ENCODE data around the gene SUSD6.
A peak's percentile ranks its signal among the peaks of the same experiment; 100 is the strongest.

SUSD6 gene, protein sequence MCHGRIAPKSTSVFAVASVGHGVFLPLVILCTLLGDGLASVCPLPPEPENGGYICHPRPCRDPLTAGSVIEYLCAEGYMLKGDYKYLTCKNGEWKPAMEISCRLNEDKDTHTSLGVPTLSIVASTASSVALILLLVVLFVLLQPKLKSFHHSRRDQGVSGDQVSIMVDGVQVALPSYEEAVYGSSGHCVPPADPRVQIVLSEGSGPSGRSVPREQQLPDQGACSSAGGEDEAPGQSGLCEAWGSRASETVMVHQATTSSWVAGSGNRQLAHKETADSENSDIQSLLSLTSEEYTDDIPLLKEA

DNA sequence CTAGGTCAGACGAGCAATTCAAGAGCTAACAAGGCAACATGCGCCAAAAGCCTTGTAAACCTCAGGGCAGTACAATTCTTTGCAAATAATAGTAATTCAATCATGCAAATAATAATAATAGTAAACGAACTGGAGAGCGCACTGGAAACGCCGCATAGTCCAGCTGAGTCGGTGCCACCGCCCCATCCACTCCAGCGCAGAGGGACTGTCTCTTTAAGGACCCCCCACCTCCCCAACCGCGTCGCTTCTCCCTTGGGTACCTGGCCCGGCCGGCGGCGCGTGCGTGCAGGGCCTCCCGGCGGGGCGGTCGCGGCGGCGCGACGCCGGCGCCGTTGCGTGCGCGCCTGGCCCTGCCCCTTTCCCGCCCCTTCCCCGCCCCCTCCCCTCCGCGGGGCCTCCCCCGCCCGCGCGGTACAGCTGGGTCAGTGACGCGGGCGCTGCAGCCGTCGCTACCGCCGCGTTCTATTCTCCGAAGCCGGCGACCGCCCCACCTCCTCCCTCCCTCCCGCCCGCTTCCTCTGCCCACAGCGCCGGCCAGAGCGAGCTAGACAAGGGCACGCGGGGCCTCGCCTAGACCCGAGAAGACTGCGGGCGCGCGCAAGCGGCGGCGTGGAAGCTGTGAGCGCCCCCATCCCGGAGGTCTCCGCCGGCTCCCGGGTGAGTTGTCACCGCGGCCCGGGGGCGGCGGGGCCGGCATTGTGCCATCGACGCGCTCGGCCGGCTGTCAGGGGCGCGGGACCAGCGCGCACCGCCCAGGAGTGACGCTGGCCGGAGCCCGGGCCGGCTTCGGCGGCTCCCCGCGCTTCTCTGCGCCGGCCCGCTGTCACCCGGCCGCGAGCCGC, at the start of gene SUSD6:
Gene SUSD6 (plus strand): TSS at position 425 of the 842 bp plus-strand sequence. CDS start 46,997 bp downstream, outside the sequence.
- peak; percentile 89 for DNase-seq (ENCODE audit: low read depth)

DNA sequence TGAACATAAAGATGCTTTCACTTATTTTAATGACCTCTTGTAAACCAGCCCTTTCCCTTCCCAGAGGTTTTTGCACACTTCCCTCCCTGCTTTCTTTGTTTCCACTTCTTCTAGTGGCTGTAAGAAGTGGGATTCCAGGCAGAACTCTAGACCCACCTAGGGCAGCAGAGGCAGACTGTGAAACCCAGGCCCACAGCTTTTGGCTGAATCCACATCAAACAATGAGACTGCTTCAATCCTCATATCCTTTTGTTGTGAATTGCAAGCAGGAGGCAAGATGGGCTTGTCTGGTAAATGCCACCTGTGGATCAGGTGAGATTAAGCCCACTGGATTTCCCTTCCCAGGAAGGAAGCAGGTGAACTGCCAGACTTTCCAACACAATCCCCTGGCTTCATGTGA, 49.5 kb upstream of the SUSD6 start:
- no peak for DNase-seq (ENCODE audit: low read depth)

DNA sequence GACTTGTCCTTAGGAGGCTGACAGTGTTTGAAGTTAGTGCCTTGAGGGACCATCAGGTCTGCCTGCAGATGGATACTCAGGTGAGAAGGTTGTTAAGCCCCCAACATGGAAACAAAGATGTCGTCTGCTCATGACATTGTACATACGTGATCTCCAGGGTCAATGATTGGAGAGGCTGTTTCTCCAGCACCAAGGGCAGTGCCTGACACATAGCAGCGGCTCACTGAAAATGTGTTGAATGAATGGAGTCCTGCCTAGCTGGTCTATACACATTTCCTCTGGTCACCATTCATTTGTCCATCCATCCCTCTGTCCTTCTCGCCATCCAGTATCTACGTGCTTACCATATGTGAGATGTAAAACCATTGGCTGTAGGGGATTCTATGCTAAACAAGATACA, 43.8 kb upstream of the SUSD6 start:
- no peak for DNase-seq (ENCODE audit: low read depth)

DNA sequence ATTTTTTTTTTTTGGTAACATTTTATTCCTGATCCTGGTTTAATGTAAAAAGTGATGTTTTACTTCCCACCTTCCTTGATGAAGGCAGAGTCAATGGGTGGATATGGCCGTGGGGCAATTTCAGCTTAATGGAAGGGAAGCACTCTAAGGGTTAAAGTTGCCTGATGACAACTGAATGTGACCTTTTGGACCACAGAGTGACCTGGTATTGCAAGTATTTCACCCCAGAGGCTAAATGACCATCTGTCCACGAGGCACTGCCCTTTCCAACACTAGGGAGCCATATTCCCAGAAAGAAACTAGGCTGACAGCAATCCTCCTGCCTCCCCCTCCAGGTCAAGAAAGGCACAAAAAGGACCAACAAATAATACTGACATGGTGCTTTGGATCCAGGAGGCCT, 41.5 kb upstream of the SUSD6 start:
- no peak for DNase-seq (ENCODE audit: low read depth)

DNA sequence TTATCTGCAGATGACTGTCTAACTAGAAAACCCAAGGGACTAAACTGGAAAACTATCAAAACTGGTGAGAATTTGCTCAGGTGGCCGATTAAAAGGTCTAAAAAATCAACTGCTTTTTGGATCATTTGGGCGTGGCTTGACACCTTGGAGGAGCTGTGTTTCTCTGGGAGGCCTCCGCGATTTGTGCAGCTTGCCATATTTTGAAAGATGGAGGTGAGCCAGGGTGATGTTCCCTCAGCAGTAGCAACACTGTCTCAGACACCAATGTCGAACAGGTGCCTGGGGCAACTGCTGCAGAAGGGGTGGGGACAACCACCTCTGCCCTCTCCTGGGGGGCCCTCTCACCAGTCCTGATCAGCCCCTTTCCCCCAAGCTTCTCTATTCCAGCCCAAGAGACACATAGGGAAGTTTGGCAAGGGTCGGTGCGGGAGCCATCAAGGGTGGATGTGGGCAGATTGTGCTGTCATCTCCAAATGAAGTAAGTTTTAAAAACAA, 40.5 kb upstream of the SUSD6 start:
- no peak for DNase-seq (ENCODE audit: low read depth)

DNA sequence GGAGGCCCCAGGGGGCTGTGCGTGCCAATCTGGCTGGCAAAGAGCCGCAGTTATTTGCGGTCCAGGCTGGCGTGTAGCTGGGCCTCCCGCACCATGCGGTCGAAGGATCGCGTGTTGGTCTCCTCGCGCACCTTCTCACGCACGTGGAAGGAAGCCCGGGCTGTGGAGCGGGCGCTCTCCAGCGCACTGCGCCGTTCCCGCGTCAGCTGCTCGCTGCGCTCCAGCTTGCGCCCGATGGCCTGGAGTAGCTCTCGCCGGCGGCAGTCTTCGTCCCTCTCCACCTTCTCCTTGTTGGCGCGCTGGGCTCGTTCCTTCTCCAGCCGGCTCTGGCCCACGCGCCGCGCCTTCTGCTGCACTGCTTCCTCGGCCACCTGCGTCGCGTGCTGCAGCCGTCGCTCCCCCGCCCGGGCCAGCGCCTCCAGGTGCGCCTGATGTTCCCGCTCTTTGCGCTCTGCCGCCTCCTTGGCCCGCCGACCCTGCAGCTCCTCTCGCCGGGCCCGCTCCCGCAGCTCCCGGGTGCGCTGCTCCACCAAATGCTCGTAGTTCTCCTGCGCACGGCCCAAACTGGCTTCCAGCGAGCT, 39.9 kb upstream of the SUSD6 start:
- no peak for DNase-seq (ENCODE audit: low read depth)

DNA sequence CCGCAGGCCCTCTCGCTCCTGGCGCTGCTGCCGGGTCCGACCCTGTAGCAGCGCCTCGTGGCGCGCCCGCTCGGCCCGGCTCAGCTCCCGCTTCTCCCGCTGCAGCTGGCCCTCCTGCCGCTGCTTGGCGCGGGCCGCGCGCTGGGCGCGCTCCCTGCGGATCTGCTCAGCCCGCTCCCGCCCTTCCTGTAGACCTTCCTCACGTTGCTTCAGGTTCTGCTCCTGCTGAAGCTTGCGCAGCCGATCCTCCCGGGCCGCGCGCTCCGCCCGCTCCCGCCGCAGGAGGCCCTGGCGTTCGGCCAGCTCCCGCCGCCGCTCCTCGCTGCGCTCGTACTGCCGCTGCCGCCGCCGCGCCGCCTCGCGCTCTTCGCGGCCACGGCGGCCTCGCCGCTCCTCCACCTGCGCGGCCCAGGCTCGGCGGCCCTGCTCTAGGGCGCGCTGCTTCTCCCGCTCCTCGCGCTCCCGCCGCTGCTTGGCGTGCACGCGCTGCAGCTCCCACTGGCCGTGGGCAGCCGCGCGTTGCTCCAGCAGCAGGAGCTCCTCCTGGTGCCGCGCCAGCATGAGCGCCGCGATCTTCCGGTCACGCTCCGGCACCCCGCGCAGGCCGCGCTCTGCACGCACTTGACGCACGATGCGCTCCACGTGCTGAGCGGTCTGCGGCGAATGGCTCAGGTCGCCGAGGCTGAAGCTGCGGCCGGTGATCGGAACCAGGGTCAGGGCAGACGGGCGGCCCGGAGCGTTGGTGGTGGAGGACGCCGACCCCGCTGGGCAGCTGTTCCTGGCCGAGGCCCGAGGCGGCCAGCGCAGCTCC, 39.2 kb upstream of the SUSD6 start:
- DNase-seq (ENCODE audit: low read depth): no peak

DNA sequence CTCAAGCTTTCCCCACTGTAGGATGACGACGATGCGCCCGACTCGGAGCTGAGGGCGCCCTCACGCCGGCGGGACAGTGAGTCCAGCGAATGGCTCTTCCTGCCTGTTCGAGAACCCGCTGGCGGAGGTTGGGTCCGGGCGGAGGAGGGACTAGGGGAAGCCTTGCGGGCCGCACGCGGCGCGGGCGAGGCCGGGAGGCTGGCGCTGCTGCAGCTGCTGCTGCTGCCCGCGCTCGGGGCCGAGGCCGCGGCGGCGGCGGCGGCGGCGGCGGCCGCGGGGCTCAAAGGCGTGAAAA, 38.6 kb upstream of the SUSD6 start:
- DNase-seq (ENCODE audit: low read depth): no peak

DNA sequence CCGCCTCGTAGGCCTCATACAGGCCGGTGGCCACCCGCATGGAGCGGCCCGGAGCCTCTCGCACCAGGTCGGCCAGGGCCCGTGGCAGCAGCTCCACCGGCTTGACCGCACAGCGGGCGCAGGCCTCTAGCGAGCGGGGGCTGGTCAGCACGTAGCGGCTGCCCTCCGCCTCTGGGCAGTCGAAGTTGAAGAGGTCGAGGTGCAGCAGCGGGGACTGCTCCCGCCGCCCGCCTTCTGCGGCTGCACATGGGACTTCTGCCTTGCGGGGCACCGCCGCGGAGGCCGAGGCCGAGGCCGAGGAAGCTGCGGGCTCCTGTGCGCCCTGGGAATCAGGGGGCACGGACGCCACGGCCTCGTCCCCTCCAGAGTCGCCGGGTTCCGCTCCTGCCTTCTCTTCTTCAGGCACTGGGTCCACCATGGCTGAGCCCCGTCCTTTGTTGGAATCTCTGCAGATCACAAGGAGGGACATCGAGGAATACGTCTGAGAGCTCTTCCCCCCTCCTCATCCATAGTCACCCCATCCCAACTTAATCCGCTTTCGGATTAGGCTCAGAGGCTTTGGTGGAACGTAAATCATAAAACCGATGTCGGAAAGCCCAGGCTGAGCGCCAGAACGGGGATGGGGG, 38.1 kb upstream of the SUSD6 start:
- no peak for DNase-seq (ENCODE audit: low read depth)

DNA sequence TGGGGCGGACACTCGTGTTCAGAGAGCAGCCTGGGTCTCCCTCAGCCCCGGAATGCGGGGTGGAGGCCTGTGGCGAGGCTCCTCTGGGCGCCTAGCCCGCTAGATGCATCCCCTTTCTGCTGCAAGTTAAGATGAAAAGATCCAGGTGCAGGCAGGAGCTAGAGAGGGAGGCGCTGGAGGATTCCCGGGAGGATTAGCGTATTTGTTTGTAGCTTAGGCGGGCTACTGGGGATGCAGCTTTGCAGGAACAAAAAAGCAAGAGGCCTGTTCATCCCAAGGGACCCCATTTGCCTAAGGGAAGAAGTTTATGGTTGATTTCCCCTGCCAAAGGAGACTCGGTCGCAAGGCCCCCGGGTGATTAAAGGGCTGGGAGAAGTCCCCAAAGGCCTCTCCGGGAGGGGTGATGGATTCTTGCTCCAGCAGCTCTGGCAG, 37.5 kb upstream of the SUSD6 start:
- DNase-seq (ENCODE audit: low read depth): no peak

DNA sequence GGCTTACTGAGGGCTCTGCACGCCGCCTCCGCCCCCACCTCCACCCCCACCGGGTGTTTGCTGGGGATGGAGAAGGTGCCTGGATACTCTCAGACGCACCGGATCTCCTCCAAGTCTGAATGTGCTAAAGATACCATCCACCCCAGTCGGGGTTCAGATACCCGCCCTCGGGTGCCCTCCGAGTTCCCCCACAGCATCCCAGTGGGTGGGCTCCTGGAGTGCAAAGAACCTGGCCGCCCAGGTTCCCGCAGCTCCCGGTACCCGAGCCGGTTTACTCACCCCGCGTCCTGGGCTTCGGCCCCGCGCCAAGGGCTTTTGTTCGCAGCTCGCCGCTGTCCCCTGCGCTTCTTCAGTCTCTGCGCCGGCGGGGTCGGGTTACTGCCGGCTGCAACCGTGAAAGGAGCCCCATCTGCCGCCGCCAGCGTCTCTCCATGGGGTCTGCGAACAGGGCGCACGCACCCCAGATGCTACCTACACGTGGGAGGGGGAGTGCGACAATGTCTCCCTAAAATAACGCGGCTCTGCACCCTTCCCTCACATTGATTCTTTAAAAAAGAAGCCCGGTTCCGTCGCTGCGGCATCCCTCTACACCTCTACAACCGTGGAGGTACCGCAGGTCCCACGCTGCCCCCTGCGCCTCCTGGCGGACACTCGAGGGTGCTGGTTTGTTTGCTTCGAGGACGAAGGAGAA, 37.0 kb upstream of the SUSD6 start, which contains the start of gene CCDC177:
Gene CCDC177 (minus strand): TSS at position 609 of the 691 bp plus-strand sequence. CDS start 1,249 bp downstream, outside the sequence.
- DNase-seq (ENCODE audit: low read depth): peak; percentile 72

DNA sequence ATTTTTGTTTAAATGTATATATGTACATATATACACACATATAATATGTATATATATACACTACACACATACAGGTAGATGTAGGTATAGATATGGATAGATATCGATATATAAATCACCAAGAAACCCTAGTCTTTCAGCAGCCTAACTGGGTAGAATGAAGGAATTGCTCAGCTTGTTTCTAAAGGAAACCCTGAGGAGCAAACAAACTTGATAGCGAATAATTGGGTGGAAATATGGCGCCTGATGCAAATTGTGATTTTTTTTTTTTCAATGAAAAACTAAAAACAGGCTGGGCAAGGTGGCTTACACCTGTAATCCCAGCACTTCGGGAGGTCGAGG, 36.5 kb upstream of the SUSD6 start:
- DNase-seq (ENCODE audit: low read depth): no peak

DNA sequence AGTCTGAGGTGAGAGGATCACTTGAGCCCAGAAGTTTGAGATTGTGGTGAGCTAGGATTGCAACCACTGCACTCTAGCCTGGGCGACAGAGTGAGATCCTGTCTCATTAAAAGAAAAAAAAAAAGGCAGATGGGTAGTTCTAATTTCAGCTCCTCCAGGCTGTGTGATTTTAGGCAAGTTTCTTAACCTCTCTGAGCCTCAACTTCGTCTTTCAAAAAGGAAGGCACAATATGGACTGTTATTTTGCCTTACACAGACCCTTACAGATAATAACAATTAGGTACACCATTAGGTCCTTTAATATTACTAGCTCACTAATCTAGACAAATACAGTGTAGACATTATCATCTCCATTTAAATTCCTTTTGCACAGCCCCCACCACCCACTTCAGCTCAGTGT, 31.9 kb upstream of the SUSD6 start:
- DNase-seq (ENCODE audit: low read depth): no peak

DNA sequence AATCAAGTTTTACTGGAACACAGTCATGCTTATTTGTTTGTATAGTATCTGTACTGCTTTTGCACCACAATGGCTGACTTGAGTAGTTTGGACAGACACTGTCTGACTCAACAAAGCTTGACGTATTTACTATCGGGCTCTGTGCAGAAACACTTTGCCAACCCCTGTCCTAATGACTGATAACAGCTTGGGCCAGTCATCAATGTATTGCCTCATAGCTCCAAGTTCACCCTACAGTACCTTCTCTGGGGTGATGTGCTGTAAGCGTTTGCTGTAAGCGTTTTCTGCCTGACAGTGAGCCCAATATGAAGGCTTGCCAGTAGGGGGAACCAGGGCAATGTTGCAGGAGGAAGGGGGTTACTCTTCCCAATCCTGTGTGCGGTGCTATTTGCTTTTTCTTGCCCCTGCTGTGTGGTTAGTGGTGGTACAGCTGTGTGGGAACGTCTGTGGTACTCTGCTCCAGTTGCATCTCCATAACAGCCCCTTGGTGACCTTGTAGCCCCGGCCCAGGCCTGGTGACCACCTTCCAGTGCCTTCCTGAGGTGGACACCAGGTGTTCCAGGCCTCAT, 31.3 kb upstream of the SUSD6 start:
- DNase-seq (ENCODE audit: low read depth): peak; percentile 62

DNA sequence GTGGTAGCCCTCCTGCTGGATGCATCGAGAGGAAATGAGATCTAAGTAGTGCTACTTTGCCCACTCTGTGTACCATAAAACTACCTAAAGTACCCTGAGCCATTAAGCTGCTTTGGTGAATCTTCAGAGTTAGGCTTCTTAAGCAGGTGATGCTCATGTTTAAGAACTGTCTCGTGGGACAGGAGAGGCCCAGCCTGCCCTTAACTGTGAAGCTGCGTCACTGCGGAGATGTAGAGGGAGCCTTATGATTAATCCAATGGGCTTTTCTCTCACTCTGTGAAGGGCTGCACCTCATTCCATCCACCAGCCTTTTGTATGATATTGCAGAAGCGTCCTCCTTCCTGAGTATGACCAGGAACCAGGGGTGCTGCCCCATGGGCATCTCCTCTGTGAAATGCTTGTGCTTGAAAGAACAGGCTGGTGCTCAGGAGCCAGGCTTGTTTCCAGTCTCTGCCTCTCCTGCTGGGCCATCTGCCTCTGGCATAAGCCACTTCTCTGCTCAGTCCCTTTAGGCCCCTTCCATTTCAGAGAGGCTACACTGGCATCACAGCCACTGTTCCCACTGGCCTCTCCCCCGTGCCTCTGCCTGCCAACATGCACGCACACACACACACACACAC, 30.0 kb upstream of the SUSD6 start:
- DNase-seq (ENCODE audit: low read depth): no peak

DNA sequence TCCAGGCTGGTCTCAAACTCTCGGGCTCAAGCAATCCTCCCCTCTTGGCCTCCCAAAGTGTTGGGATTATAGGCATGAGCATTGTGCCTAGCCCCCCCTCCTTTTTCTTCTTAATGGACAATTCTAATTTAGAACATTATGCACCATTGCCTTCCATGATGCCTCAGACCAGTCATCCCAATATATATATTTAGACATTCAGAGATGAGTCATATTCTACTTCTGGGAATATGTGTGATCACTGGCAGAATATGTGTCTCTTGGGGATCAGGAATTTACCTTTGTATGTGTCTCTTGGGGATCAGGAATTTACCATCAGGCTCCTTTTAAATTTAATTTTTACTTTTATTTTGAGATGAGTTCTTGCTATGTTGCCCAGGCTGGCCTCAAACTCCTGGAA, 29.2 kb upstream of the SUSD6 start:
- peak; percentile 65 for DNase-seq (ENCODE audit: low read depth)

DNA sequence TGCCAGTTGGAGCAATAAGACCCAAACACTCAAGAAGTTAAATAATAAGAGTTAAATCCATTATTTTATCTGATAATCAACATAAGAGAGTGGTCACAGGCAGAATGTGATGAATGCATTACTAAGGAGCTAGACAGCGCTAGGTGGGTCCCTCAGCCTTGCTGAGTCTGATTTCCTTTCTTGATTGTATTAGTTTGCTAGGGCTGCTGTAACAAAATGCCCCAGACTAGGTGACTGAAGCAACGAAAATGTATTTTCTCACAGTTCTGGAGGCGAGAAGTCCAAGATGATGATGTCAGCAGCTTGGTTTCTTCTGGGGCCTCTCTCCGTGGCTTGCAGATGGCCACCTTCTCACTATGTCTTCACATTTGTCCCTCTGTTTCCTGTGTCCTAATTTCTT, 28.6 kb upstream of the SUSD6 start:
- no peak for DNase-seq (ENCODE audit: low read depth)

DNA sequence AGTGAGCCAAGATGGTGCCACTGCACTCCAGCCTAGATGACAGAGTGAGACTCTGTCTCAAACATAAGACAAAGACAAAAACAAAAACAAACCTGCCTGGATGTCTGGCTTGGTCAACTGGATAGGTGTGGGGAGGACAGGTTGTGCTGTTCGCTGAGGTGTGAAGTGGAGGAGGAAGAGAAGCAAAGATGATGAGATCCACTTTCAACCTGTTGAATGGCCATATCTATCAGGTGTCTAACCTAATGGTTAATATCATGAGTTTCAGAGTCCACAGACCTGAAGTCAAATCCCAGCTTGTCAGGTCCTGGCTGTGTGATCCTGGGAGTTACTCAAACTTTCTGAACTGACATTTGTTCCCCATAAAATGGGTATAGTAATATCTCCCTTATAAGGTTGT, 27.0 kb upstream of the SUSD6 start:
- no peak for DNase-seq (ENCODE audit: low read depth)

DNA sequence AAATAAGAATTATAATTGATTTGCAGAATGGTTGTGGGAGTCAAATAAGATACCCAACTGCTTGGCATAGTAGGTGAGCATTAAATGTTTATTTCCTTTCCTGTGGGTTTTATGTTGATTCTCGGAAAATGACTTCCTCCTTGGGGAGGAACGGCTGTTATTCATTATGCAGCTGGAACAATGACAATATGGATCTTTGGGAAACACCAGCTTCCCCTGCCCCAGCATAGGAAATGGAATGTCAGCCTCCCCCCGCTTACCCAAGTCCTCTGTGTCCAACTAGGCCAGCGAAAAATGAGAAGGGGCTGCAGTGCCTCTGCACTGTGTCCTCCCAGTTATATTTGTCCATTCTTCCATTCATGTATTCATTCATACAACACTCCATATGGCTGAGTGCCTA, 25.0 kb upstream of the SUSD6 start:
- DNase-seq (ENCODE audit: low read depth): no peak

DNA sequence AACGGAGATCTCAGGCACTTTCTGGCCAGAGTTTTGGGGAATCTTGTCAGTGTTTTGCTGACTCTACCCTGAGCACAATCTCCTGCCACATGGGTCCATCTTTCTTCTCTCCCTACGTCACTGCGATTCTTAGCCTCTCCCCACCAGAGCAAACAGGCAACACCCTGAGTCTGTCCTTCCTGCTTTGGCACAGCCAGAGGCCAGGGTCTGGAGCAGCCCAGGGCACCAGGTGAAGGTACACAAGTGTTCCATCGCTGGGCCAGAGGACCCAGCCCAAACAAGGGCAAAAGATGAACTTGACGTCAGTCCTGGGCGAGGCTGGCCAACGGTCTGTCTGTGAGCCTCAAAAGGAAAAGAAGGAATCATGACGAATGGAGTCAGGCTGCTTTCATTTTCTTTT, 24.0 kb upstream of the SUSD6 start:
- no peak for DNase-seq (ENCODE audit: low read depth)

All from ELR (cell line).